HG03354 (cell line): Measurements from ENCODE around the gene RHBDD1.

Experiments
- ATAC-seq: cut with Tn5 transposase; IDR thresholded peaks from one replicate; pipeline ENCODE4 v1.9.1; 2021; ENCODE audit warnings: mild to moderate bottlenecking; ENCODE audit not compliant: unreplicated experiment, poor library complexity, severe bottlenecking

RHBDD1 gene

GRCh38 chr2:227010433-227010832 lies 174.6 kb downstream of the RHBDD1 start:
- ATAC-seq = no peak

- ATAC-seq = no peak
Observed at GRCh38 chr2:227013330-227013729, 177.5 kb downstream of the RHBDD1 start.

GRCh38 chr2:227013881-227014280 lies 178.0 kb downstream of the RHBDD1 start:
- ATAC-seq = no peak

- no peak for ATAC-seq
Observed at GRCh38 chr2:227016894-227017293, 181.0 kb downstream of the RHBDD1 start.

- ATAC-seq = no peak
Observed at GRCh38 chr2:227020416-227020815, 184.6 kb downstream of the RHBDD1 start.

GRCh38 chr2:227022608-227023007 lies 186.8 kb downstream of the RHBDD1 start:
- no peak for ATAC-seq

- ATAC-seq = no peak
Observed at GRCh38 chr2:227025510-227025909, 189.7 kb downstream of the RHBDD1 start.

GRCh38 chr2:227029426-227030105 lies 193.7 kb downstream of the RHBDD1 start:
- no peak for ATAC-seq

- ATAC-seq = no peak
Observed at GRCh38 chr2:227030789-227031188, 194.9 kb downstream of the RHBDD1 start.

GRCh38 chr2:227031379-227031778 lies 195.5 kb downstream of the RHBDD1 start:
- ATAC-seq = no peak

GRCh38 chr2:227033471-227034148 lies 197.8 kb downstream of the RHBDD1 start:
- peak; percentile 86 for ATAC-seq

- ATAC-seq = no peak
Observed at GRCh38 chr2:227035711-227036367, 200.0 kb downstream of the RHBDD1 start.

GRCh38 chr2:227036527-227036926 lies 200.7 kb downstream of the RHBDD1 start:
- ATAC-seq = no peak

GRCh38 chr2:227038550-227039189 lies 202.8 kb downstream of the RHBDD1 start:
- ATAC-seq = no peak

- no peak for ATAC-seq
Observed at GRCh38 chr2:227043981-227044380, 208.1 kb downstream of the RHBDD1 start.
